ENCODE measurements around the gene CDH2.

GRCh38 chr18:28039691-28040090 is 137.2 kb downstream of the CDH2 start:
- TF ChIP-seq ARNTL (CRISPR knock-in tag; IDR thresholded peaks at IDR 0.05; ENCODE audit: borderline replicate concordance, low read depth) = no peak
- TF ChIP-seq RARB (CRISPR knock-in tag; IDR thresholded peaks at IDR 0.05) = no peak
- no peak for TF ChIP-seq CSRNP3 (CRISPR knock-in tag; IDR thresholded peaks at IDR 0.05)
- TF ChIP-seq TOX (CRISPR knock-in tag; IDR thresholded peaks at IDR 0.05; ENCODE audit: borderline replicate concordance) = no peak
- no peak for TF ChIP-seq ZFP3 (CRISPR knock-in tag; IDR thresholded peaks at IDR 0.05)
- no peak for TF ChIP-seq PATZ1 (CRISPR knock-in tag; IDR thresholded peaks at IDR 0.05; ENCODE audit: borderline replicate concordance)
- TF ChIP-seq ZNF8 (CRISPR knock-in tag; IDR thresholded peaks at IDR 0.05) = no peak
- no peak for TF ChIP-seq ISL1 (CRISPR knock-in tag; IDR thresholded peaks at IDR 0.05)
- TF ChIP-seq ZFP30 (CRISPR knock-in tag; IDR thresholded peaks at IDR 0.05) = no peak
- TF ChIP-seq BACH2 (CRISPR knock-in tag; IDR thresholded peaks at IDR 0.05; ENCODE audit: borderline replicate concordance) = no peak
